Pulmonary artery endothelial cell (primary cell): ENCODE measurements around the gene ROMO1. TPM values are rescaled to one million over a fixed set of nuclear protein-coding genes. Genes with fewer than 3 reads are reported as not detected.
"Not testable (repeated sequence)": the region's sequence is repeated elsewhere in the genome, so short reads cannot be mapped to it uniquely, and the experiment has no call there.

Source experiments
- DNase-seq: peaks from one replicate; pipeline ENCODE4 v3.0.0-alpha.2; 2011; ENCODE audit warnings: low read depth, low spot score
- total RNA-seq: library from RNA; depleted of rRNA; stranded (reverse); fragments of >200 nt; gene quantifications from 2 replicates; pipeline ENCODE4 v1.2.3, GENCODE V29; 2014

Gene ROMO1
- total RNA-seq, 1 donor from 2014 or later, result 266 TPM

DNA sequence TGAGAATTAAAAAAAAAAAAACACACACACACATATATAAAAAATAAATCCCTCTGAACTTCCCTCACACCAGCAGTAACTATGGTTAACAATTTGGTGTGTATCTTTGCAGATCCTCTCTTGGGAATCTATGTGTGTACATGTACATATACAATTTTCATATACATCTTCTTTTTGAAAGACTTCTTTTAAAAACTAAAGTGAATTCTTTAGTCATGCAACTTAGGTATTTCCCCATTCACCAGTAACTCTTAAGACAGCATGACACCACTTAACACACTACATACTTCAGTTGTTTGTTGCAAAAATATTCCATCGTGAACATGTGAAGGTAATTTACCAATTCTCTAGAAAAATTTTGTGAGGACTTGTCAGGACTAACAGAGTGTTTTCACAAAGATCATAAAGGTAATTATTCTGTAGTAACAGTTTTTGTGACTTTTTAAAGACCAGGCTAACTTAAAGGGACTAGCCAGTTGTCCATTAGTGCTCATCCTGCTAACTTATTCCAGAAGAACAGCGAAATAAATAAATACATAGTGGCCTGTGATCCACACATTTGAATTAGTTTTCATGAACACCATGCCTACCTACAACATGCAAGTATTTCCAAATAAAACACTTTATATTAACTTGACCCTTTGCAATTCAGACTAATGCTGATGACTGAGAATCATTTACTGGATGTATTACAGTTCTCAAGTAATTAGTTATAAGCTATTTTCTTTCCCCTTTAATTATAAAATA, 30.8 kb downstream of the ROMO1 start:
- no peak for DNase-seq

DNA sequence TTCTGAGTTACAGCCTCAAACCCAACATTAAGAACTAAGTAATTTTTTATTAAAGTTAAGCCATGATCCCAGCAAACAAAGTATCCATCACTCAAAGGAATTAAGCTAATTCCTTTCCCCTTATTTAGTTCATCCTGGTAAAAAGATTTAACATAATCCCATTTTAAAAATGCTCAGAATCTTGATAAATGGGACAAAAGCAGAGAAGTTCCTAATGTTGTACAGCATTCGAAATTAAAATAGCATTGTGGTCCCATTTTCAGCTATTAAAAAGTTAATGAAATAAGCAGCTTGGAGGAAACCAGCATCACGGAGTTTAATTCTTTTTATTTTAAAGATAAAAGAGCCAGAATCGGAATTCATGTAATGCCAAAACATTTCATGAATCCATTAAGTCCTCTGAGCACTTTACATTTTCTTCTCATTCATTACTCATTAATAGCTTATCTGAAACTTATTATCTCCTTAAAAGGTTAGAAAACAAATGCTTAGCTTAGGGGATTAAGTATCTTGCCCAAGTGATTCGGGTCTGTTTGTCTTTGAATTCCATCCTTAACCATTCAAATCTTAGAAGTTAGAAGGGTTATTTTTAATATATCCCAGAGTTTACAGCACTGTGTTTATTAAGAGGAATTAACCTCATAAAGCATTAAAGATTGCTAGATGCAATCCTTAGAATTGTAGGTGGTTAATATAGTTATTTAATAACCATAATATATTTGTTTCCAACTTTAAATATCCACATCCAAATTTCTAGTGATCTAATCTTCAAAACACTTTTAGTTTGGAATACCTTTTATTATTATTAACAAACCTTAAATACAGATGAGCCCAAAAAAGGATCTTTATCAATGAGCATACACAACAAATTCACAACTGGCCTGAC, 31.6 kb downstream of the ROMO1 start:
- DNase-seq, result no peak

DNA sequence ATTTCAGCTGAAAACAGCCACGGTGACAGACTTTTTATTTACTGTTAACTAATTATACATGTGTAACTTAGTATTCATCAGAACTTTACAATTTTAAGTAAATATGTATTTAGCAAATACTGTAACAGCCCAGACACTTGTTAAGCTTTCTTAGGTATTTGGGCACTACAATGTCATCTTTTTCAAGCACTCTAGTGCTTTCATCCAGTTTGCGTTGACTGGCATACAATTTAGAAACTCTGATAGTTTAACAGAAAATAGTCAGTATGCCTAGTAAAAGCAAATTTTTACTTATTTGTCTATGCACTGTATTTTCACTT, 32.2 kb downstream of the ROMO1 start:
- no peak for DNase-seq

DNA sequence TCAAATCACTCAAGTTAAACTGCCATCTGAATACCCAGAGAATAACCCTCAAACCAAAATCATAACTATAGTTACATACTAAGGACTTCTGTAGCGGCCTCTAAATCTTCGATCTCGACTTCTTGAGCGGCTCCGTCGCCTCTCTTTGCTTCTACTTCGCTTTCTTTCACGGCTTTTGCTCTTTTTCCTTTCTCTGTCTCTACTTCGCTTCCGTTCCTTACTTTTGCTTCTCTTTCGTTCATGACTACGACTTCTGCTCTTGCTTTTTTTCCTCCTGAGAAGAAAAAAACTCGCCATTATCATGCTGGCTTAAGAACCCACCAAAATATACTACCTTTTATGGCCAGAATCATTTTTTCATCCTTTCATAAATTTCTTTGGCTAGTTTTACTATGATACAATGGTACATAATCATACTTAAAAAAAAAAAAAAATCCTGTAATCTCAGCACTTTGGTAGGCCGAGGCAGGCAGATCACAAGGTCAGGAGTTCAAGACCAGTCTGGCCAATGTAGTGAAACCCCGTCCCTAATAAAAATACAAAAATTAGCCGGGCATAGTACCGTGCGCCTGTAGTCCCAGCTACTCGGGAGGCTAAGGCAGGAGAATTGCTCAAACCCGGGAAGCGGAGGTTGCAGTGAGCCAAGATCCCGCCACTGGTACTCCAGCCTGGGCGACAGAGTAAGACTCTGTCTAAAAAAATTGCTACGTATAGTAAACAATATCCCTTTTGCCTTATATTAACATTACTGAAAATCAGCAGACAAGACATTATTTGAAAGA, 32.8 kb downstream of the ROMO1 start:
- DNase-seq, result no peak

DNA sequence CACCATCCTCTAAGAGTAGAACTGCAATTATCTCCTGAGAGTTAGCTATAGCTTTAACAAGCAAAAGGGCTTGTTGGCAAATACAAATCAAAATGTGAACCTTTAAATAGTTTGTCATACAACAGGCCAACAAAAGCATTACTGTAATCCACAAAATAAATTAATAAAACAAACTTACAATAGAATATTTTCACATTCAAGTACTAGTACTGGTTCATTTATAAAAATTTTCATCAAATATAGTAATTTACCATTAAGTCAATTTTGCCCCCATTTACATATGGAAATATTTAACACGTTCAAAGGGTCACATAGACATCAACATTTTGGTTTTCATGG, 33.4 kb downstream of the ROMO1 start:
- no peak for DNase-seq

DNA sequence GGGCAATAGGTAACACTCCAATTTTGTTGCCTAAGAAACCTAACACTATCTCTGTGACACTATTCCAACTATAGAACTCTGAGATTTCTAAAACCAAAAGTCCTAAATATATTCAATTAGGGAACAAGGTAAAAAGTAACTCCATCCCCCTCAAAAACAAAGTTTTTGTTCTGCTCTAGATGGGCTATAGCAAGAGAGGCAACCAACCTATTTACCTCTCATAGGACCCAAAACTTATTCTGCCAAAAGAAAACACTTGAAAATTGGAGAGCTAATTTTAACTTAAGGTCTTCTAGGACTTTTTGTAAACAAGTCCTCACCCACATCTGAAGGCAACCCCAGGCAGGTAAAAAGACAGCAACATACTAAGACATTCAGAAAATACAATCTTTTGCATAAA, 35.2 kb downstream of the ROMO1 start:
- DNase-seq, result no peak

DNA sequence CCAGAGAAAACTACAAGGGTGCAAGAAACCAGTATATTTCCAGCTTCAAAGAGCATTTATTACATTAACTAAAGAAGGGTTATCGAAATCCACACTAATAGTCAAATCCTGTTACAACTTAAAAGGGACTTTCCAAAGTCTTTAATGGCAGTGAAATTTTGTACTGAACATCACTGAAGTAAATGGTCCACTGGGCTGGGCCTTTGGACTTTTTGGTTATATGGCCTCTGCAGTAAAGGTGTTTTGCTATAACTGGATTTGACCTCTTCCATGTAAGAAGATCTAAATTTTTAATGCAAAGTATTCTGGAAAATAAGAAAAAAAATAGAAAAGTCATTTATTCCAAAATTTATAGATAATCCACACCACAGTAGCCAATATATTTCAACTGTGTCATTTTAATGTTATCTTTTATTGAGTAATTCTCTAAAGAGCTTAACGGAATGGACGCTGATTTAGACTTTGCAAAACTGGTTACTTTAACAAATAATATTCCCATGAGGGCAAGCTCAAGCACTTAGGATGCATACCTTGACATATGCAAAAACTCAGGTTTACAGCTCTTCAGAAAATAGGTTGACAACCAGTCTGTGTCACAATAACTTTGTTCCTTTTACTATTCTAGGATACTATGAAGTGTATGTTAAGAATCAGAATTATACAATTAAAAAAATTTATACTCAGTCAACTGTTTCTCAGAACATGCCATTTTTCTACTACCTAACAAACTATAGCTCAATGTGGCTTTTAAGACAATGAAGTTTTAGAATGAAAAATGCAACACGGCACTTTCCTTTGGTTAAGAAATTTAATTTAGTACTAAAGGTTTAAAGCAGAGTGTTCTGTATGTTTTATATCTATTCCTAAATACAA, 35.8 kb downstream of the ROMO1 start:
- DNase-seq, result no peak

DNA sequence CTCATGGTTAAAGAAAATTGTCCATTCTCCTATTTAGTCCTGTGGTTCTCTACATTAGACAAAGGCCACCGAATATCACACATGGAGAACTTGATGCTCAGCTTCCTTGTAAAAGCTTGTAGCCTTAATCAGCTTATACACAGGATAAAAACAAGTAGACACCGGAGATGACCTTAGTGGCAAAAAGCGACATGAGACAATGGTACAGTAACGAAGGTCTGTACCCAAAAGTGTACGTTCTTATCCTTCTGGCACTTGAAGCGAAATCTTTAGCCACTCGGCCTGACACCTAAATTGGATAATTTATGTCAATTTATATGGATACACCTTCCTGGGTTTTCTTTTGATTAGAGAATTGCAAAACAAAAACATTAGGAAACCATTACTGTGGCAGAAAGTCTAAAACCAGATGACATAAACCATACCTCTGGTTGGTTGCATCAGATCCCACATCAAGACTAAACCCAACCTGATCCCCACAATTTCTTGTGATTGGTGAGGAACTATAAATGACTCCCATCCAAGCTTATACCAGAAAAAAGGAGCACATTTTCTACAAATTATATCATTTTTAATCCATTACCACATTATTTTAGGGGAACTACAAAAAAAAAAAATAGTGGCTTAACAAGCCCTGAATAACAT, 36.7 kb downstream of the ROMO1 start:
- no peak for DNase-seq

DNA sequence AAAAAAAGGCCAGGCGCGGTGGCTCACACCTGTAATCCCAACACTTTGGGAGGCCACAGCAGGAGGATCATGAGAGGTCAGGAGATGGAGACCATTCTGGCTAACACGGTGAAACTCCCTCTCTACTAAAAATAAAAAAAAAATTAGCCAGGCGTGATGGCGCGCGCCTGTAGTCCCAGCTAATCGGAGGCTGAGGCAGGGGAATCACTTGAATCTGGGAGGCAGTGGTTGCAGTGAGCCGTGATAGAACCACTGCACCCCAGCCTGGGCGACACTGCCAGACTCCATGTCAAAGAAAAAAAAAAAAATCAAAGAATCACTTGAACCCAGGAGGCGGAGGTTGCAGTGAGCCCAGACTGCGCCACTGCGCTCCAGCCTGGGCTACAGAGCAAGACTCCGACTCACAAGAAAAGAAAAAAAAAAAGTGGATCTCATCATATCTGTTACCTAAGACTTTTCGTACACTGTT, 38.7 kb downstream of the ROMO1 start:
- DNase-seq, result no peak

DNA sequence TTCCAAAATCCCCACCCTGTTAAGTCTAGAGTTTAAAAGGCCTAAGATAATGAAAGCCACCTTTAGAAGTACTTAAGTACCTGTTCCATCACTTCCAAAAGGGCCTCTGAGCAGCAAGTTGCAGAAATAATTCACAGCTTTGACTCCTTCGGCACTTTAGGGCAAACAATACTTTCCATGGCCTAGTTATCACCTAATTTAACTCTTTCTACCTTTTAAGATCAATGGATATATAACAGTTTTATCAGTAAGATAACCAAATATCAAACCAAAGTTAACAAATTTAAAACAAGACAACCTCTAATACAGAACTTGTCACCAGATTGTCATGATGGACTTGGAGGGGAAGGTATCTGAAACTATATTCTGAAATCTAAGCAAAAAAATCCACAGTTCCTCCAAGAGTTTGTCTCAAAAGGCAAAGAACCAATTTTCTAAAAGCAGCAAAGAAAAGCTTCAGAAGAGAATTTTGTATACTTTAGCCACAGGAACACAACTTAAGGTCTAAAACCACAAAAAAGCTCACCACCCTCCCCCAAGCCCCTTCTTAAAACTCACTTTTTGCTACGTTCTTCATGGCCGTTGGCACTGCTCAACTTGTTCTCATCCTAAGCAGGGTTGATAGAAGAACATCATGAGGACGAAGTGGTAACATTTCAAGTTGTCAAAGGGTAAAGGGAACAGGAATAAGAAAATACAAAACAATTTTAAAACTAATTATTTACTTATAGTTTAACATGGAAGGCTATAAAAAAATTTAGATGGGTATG, 39.4 kb downstream of the ROMO1 start:
- DNase-seq, result no peak

DNA sequence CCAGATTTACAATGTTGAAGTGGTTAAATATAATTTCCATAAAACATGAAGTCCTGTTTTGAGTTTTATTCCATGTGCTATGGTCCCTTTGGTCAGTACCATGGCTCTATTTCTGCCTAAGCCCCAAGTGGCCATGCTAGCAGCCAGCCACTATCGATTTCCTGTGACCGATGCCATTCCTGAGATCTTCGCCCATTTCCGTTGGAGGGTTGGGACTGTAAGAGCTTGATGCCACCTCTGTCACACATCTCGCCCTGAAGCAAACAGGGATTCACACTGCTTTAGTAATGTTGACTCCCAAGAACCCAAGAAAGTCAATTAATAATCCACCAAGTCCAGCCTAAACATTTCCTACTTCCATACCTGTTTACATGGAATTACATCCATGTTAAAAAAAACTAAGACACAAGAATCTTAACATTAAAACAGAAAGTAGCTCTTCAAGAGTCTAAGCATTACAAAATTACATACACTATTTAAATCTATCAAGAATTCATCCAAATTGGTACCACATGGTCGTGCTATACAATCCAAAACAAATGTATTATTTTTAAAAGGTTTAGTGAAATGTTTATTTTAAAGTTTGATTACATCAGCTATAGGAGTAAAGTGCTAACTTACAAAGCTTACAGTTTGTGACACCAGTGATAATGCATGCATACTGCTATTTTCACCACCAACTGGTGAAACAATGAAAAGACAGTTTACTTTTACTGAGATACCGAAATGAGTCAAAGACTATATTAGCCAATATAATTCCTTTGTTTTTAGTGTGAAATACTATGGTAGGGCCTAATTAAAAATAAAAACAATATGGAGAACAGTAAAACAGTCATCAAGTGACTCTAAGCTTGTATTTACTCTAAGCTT, 40.3 kb downstream of the ROMO1 start:
- no peak for DNase-seq

DNA sequence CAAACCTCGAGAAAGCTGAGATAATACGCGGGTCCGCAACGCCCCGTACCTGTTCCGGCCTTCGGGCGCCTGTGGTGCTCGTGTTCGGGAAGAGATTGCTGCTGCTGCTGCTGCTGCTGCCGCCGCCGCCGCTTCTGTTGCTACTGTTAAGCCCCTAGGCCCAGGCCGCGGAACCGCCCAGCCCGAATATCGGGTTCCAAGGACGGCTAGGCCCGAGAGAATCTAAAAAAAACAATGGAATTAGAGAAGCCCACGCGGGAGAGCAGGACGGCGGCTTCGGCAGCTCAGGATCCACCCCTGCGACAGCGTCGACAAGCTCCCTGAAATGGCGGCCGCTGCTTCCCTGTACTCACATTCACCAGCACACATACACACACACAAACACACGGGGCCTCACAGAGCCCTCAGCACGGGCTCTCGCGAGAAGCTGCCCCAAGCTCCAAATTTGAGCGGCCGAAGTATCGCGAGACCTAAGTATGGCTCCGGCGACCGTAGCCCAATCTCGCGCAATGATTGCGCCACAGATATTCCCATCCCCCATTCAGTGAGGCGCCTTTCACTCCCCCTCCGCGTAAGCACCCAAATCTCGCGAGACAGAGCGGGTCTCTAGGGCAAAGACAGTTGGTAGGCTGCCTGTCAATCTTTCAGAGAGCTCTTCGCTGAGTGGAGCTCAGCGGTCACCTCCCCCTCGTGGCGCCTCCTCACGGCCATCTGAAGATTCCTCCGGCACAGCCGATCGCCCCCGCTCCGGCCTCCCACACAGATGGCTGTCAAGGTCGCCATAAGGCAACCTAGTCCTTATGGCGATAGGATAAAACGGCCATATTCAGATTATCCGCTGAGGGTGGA, 42.9 kb downstream of the ROMO1 start, which contains the start of gene RBM39:
Gene RBM39 (minus strand): TSS at position 369 of the 849 bp plus-strand sequence. CDS start 1,386 bp downstream, outside the sequence.
- peak; percentile 99 for DNase-seq

DNA sequence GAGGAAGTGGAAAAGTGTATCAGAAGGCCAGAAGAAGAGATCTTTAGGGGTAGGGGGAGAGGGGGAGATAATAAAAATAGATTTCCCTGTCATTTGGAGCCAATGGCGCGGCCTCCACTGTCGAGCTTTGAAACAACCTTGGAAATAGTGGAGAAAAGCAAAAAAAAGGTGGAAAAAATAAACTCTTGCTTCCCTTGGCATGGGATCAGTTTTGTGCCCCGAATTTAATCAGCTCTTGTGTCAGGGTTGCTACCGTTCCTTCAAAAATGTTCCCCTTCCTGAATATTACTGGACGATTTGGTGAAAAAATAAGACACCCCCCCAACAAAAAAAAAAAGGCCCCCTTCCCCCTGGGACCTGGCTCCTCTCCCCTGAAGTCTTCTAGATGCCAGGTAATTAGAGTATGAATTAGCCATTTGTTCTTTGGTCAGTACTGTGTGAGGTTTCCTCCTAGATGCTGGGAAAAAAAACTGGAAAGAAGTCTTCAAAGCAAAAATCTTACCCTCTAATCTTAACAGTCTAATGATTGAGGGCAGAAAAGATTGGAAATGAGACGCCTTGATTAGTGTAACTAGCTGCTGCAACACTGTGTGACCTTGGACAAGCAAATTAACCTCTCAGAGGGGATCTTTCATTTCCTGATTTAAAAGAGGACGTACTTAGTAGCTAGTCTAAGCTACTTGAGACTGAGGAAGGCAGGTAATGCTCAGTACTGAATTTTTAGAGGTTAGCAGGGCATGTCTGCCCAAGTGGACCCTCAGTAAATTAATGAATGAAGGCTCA, 43.7 kb downstream of the ROMO1 start:
- no peak for DNase-seq

DNA sequence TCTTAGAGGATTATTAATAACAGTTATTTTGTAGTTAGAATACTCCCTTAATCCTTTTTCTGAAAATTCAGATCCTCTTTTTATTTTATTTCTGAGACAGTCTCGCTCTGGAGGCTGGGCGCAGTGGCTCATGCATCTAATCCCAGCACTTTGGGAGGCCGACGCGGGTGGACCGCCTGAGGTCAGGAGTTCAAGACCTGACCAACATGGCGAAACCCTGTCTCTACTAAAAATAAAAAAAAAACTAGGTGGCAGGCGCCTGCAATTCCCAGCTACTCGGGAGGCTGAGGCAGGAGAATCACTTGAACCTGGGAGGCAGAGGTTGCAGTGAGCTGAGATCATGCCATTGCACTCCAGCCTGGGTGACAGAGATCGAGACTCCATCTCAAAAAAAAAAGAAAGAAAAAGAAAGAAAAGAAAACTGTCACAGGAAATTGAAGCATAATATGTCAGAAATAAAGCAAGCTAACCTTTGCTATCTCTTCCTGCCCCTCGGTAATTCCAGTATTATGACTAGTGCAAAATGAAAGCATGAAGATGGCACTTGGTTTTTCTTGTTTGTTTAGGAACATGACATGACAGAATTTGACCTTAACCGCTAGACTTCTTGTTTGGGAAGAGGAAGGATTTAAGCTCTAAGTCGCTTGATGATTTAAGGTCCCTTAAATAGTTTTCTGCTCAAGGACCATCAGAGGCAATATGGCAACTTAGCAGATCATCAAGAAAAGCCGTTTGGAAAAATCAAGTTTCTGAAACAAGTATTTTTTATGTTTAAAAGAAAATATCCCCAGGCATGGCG, 44.7 kb downstream of the ROMO1 start:
- DNase-seq, result no peak

DNA sequence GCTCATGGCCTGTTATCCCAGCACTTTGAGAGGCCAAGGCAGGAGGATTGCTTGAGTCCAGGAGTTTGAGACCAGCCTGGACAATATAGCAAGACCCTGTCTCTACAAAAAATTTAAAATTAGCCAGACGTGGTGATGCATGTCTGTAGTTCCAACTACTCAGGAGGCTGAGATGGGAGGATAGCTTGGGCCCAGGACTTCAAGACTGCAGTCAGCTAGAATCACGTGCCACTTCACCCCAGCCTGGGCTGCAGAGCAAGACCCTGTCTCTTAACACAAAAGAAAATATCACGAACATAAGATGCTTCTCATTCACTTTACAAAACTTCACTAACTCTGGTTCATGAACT, 45.3 kb downstream of the ROMO1 start:
- not testable (repeated sequence) for DNase-seq
